Motor neuron (in vitro differentiated cells): ENCODE measurements around the gene UBL4A. TPM values are rescaled to one million over a fixed set of nuclear protein-coding genes. Genes with fewer than 3 reads are reported as not detected.
A peak's percentile ranks its signal among the peaks of the same experiment; 100 is the strongest.
"Not testable (repeated sequence)": the region's sequence is repeated elsewhere in the genome, so short reads cannot be mapped to it uniquely, and the experiment has no call there.

Experiments
- ATAC-seq, 8 experiments: fragments of 200-7000 bp; cut with Tn5 transposase; replicated peaks in 6 of 8; 2 replicates each; pipeline ENCODE4 v1.8.0; 2021; ENCODE audit warnings: mild to moderate bottlenecking in 8 of 8, moderate library complexity in 8 of 8
- H3K27ac ChIP-seq, 2 donors: fragments of 250-450 bp; sonication (Bioruptor Pico); 2 replicates each; pipeline ENCODE4 v1.9.0; 2021; ENCODE audit warnings: antibody characterized with exemption in 2 of 2, mild to moderate bottlenecking in 2 of 2, moderate library complexity in 1 of 2
- H3K4me1 ChIP-seq, 2 donors: fragments of 250-450 bp; sonication (Bioruptor Pico); replicated peaks in 1 of 2; 2 replicates each; pipeline ENCODE4 v1.6.1; 2021; ENCODE audit warnings: antibody characterized with exemption in 2 of 2, mild to moderate bottlenecking in 2 of 2, moderate library complexity in 1 of 2
- H3K4me3 ChIP-seq, 5 donors: fragments of 250-450 bp; sonication (Bioruptor Pico); 2 replicates each; pipeline ENCODE4 v1.9.0; 2021; ENCODE audit warnings: antibody characterized with exemption in 5 of 5, mild to moderate bottlenecking in 5 of 5, moderate library complexity in 4 of 5
- WGBS, 10 experiments: fragments of 450-650 bp; shearing (Covaris generic); methylation state at CpG; one replicate each; pipeline ENCODE4 v1.0.0; 2022; 5-methylcytosine and 5-hydroxymethylcytosine counted together
- in situ Hi-C, 9 experiments: fragments of 400-800 bp; cut with MboI; loops; one replicate each; pipeline ENCODE4 v1.15.0; 2021; ENCODE audit warnings: low sequenced_read_pairs in 9 of 9, low pct_unique_long_range_greater_than_20kb in 2 of 9; ENCODE audit not compliant: unreplicated experiment in 9 of 9
- total RNA-seq, 8 experiments: library from RNA; unstranded; fragments of 300-600 nt; gene quantifications; 2 replicates each; pipeline versions ENCODE4 v1.2.3 to v1.2.4, GENCODE V29; 2022

The UBL4A gene
- total RNA-seq, 8 experiments from 2014 or later: 25.0 to 43.9 (median 30.1) TPM

GRCh38 chrX:154502989-154503388, 16.6 kb upstream of the UBL4A start:
- Histone ChIP-seq H3K4me1 (no peaks in the 10 kb centered on the region), H3K4me3 (no peak overlapping the region), H3K27ac (no peak overlapping the region)
- ATAC-seq: no peak
- in situ Hi-C loops: no loop called here
- WGBS, 10 experiments: 49 to 80% methylated on average over 1 to 3 of the region's 3 CpGs; no CpG with 5 or more reads in 8 of the 10 experiments

GRCh38 chrX:154502098-154502497, 15.7 kb upstream of the UBL4A start:
- H3K4me1 ChIP-seq: no peaks in the 10 kb centered on the region
- no peak overlapping the region for H3K27ac ChIP-seq
- WGBS, 10 experiments: 40 to 100% (median 70%) methylated on average over 1 to 5 of the region's 8 CpGs; no CpG with 5 or more reads in 4 of the 10 experiments
- ATAC-seq: no peak
- in situ Hi-C loops: no loop called here
- no peak overlapping the region for H3K4me3 ChIP-seq

GRCh38 chrX:154501423-154501822, 15.0 kb upstream of the UBL4A start:
- in situ Hi-C loops: not testable (repeated sequence)

GRCh38 chrX:154496591-154497137, 10.2 kb upstream of the UBL4A start:
- 37% methylated on average over 3 of the region's 4 CpGs; no CpG with 5 or more reads in 9 of the 10 experiments for WGBS, 10 experiments
- in situ Hi-C loops, H3K4me1 ChIP-seq: not testable (repeated sequence)

More at GRCh38 chrX:154501423-154501822, 15.0 kb upstream of the UBL4A start:
- ATAC-seq, H3K4me1 ChIP-seq, H3K4me3 ChIP-seq, H3K27ac ChIP-seq: not testable (repeated sequence)
- 20 to 83% methylated on average over 3 to 5 of the region's 7 CpGs; no CpG with 5 or more reads in 8 of the 10 experiments for WGBS, 10 experiments

GRCh38 chrX:154495472-154495922, 9.1 kb upstream of the UBL4A start:
- in situ Hi-C loops: no loop called here
- ATAC-seq: no peak
- no peak overlapping the region for H3K4me3 ChIP-seq
- 42 to 100% (median 82%) methylated on average over 1 to 6 of the region's 6 CpGs; no CpG with 5 or more reads in 3 of the 10 experiments for WGBS, 10 experiments
- H3K27ac ChIP-seq: no peak overlapping the region
- H3K4me1 ChIP-seq: no peaks in the 10 kb centered on the region

More at GRCh38 chrX:154496591-154497137, 10.2 kb upstream of the UBL4A start:
- H3K4me3 ChIP-seq, ATAC-seq, H3K27ac ChIP-seq: not testable (repeated sequence)

- H3K27ac ChIP-seq: no peak overlapping the region
- peaks cover 0 to 1% of the 10 kb centered on the region in 2 donors for H3K4me1 ChIP-seq
- in situ Hi-C loops: no loop called here
- 20 to 52% (median 42%) methylated on average over 1 to 3 of the region's 3 CpGs; no CpG with 5 or more reads in 7 of the 10 experiments for WGBS, 10 experiments
- H3K4me3 ChIP-seq: no peak overlapping the region
- ATAC-seq: no peak
Observed at GRCh38 chrX:154494715-154495114, 8.3 kb upstream of the UBL4A start.

- 0% methylated on average over 3 to 4 of the region's 71 CpGs; no CpG with 5 or more reads in 8 of the 10 experiments for WGBS, 10 experiments
- peaks cover 4 to 11% of the 10 kb centered on the region in 2 donors for H3K4me1 ChIP-seq
- peak; percentile 83 to 92 (median 86) for ATAC-seq
- peak within 1 kb of the TSS; percentile 89 for H3K27ac ChIP-seq
- H3K4me3 ChIP-seq: peak within 1 kb of the TSS; percentile 51 to 97 (median 77)
- in situ Hi-C loops: no loop called here
Observed at GRCh38 chrX:154490414-154491083, 4.1 kb upstream of the UBL4A start, which contains the start of gene SLC10A3. Gene SLC10A3 (minus strand): TSS chrX:154490629. CDS start chrX:154488940, 1,689 bp downstream.

- Histone ChIP-seq H3K4me3 (peak overlapping the region; percentile 51 to 97 (median 77)), H3K27ac (peak overlapping the region; percentile 78 to 89)
- ATAC-seq: peak in 7 of 8 experiments; percentile 0 to 15 (median 1)
Observed at GRCh38 chrX:154490021-154490413, 3.6 kb upstream of the UBL4A start.

GRCh38 chrX:154489182-154489581, 2.8 kb upstream of the UBL4A start:
- H3K4me1 ChIP-seq: peaks cover 14 to 23% of the 10 kb centered on the region in 2 donors
- in situ Hi-C loops: no loop called here
- H3K4me3 ChIP-seq: peak overlapping the region in 2 of 5 donors; percentile 51 to 97
- no peak overlapping the region for H3K27ac ChIP-seq
- WGBS, 10 experiments: 67% methylated on average over 1 of the region's 4 CpGs; no CpG with 5 or more reads in 9 of the 10 experiments
- ATAC-seq: no peak

More at GRCh38 chrX:154490021-154490413, 3.6 kb upstream of the UBL4A start:
- H3K4me1 ChIP-seq: peaks cover 9 to 17% of the 10 kb centered on the region in 2 donors
- in situ Hi-C loops: no loop called here
- WGBS, 10 experiments: no CpG with 5 or more reads among the region's 19 CpGs

- Histone ChIP-seq H3K4me3 (no peak overlapping the region), H3K4me1 (peaks cover 14 to 23% of the 10 kb centered on the region in 2 donors), H3K27ac (no peak overlapping the region)
- in situ Hi-C loops: no loop called here
- WGBS, 10 experiments: 46% methylated on average over 4 of the region's 20 CpGs; no CpG with 5 or more reads in 9 of the 10 experiments
- ATAC-seq: no peak
Observed at GRCh38 chrX:154488336-154489075, 2.1 kb upstream of the UBL4A start.

GRCh38 chrX:154487518-154488290, 1.3 kb upstream of the UBL4A start:
- in situ Hi-C loops: no loop called here
- 93 to 100% (median 100%) methylated on average over 1 to 4 of the region's 28 CpGs; no CpG with 5 or more reads in 7 of the 10 experiments for WGBS, 10 experiments

GRCh38 chrX:154486052-154486395, 391 bp downstream of the UBL4A start:
- in situ Hi-C loops: no loop called here
- peak overlapping the region; percentile 47 to 89 (median 69) for H3K4me3 ChIP-seq
- peaks cover 14 to 23% of the 10 kb centered on the region in 2 donors for H3K4me1 ChIP-seq
- peak in 3 of 8 experiments; percentile 1 to 2 (median 1) for ATAC-seq
- H3K27ac ChIP-seq: peak overlapping the region; percentile 76 to 92
- WGBS, 10 experiments: no CpG with 5 or more reads among the region's 35 CpGs

More at GRCh38 chrX:154487518-154488290, 1.3 kb upstream of the UBL4A start:
- no peak for ATAC-seq
- no peak overlapping the region for H3K4me3 ChIP-seq
- H3K4me1 ChIP-seq: peaks cover 14 to 23% of the 10 kb centered on the region in 2 donors
- H3K27ac ChIP-seq: no peak overlapping the region
